Activated CD8-positive, alpha-beta T cell treated with anti-CD3 and anti-CD28 coated beads for 36 hours (primary cell): ENCODE data around the gene PPP3R2. TPM values are rescaled to one million over a fixed set of nuclear protein-coding genes. Genes with fewer than 3 reads are reported as not detected.
A peak's percentile ranks its signal among the peaks of the same experiment; 100 is the strongest.
"Not testable (repeated sequence)": the region's sequence is repeated elsewhere in the genome, so short reads cannot be mapped to it uniquely, and the experiment has no call there.

ENCODE experiments used
- ATAC-seq: fragments of 200-7000 bp; cut with Tn5 transposase; one replicate; pipeline ENCODE4 v1.10.0; 2021; ENCODE audit warnings: mild to moderate bottlenecking, moderate library complexity
- CTCF ChIA-PET: fragments of 350-600 bp; sonication (Branson Sonifier 250); formaldehyde crosslinking; loops from one replicate; lab custom pipeline; 2021; ENCODE audit warnings: antibody characterized with exemption; lab: Charles Lee
- POLR2A ChIA-PET: fragments of 350-600 bp; sonication (Branson Sonifier 250); formaldehyde crosslinking; loops from one replicate; lab custom pipeline; 2021; ENCODE audit warnings: antibody characterized with exemption; lab: Charles Lee
- DNase-seq: peaks from one replicate; pipeline ENCODE4 v3.0.0-alpha.2; 2020
- H3K27ac Mint-ChIP-seq: one replicate; pipeline ENCODE4 v1.8.0; 2021; ENCODE audit warnings: mild to moderate bottlenecking, mixed read lengths
- H3K27me3 Mint-ChIP-seq: one replicate; pipeline ENCODE4 v1.8.0; 2021; ENCODE audit warnings: mixed read lengths
- H3K36me3 Mint-ChIP-seq: one replicate; pipeline ENCODE4 v1.8.0; 2021; ENCODE audit warnings: low read depth, mixed read lengths
- H3K4me1 Mint-ChIP-seq: one replicate; pipeline ENCODE4 v1.8.0; 2021; ENCODE audit warnings: low read depth, mixed read lengths
- H3K4me3 Mint-ChIP-seq: one replicate; pipeline ENCODE4 v1.8.0; 2021; ENCODE audit warnings: mild to moderate bottlenecking, moderate library complexity, mixed read lengths
- H3K9me3 Mint-ChIP-seq: one replicate; pipeline ENCODE4 v1.8.0; 2021; ENCODE audit warnings: mixed read lengths
- intact Hi-C: fragments of 100-400 bp; cut with micrococcal nuclease; formaldehyde crosslinking; loops from one replicate; pipeline ENCODE4 v1.10.0; 2022
- total RNA-seq, 2 experiments: library from RNA; stranded (reverse); gene quantifications; one replicate each; pipeline ENCODE4 v1.2.3, GENCODE V29; 2021
- TF ChIP-seq, protein P1 (sequence below): fragments of 200-600 bp; IDR thresholded peaks from one replicate; pipeline ENCODE4 v1.8.0; 2022; ENCODE audit warnings: antibody characterized with exemption, mild to moderate bottlenecking

The PPP3R2 gene
- total RNA-seq, 2 experiments from 2014 or later, result not detected

GRCh38 chr9:101591787-101592446 is 2.9 kb downstream of the PPP3R2 start:
- intact Hi-C loops, result no loop called here
- TF ChIP-seq, protein P1, sequence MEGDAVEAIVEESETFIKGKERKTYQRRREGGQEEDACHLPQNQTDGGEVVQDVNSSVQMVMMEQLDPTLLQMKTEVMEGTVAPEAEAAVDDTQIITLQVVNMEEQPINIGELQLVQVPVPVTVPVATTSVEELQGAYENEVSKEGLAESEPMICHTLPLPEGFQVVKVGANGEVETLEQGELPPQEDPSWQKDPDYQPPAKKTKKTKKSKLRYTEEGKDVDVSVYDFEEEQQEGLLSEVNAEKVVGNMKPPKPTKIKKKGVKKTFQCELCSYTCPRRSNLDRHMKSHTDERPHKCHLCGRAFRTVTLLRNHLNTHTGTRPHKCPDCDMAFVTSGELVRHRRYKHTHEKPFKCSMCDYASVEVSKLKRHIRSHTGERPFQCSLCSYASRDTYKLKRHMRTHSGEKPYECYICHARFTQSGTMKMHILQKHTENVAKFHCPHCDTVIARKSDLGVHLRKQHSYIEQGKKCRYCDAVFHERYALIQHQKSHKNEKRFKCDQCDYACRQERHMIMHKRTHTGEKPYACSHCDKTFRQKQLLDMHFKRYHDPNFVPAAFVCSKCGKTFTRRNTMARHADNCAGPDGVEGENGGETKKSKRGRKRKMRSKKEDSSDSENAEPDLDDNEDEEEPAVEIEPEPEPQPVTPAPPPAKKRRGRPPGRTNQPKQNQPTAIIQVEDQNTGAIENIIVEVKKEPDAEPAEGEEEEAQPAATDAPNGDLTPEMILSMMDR, result no peak
- H3K4me3 Mint-ChIP-seq, result no peak overlapping the region
- DNase-seq, result no peak
- H3K4me1 Mint-ChIP-seq, result no peaks in the 10 kb centered on the region
- ATAC-seq, result no peak
- no peaks in the 10 kb centered on the region for H3K9me3 Mint-ChIP-seq
- no peaks in the 10 kb centered on the region for H3K27me3 Mint-ChIP-seq
- no peaks in the 10 kb centered on the region for H3K36me3 Mint-ChIP-seq
- POLR2A ChIA-PET, result no interaction called here
- CTCF ChIA-PET, result interaction anchor here (1.1 kb wide), 1 partner anchor 10 kb away, joined by 4 read pairs; no protein-coding TSS in a partner anchor
- H3K27ac Mint-ChIP-seq, result no peak overlapping the region

DNA sequence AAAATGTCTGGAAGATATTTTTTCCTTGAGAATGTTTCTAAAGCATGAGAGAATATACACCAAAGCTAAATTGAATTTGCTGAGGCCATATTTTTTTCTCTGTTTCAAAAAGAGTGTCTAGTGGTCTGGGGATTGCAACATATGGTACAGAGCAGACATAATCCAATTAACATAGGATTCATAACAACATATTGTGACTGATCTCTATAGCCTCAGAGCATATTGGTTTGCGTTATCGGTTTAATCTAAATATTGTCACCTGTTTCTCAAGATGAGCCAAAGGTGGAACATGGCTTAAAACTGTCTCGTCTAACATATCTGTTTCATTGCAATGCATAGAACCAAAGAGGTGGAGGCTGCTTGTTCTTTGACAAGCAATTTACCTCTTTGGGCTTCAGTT is 3.9 kb downstream of the PPP3R2 start:
- ChIA-PET POLR2A (no interaction called here), CTCF (no interaction called here)
- DNase-seq (no peak), ATAC-seq (no peak)
- no peak overlapping the region for H3K4me3 Mint-ChIP-seq
- intact Hi-C loops, result no loop called here
- H3K4me1 Mint-ChIP-seq, result peaks cover 5% of the 10 kb centered on the region
- H3K27me3 Mint-ChIP-seq, result no peaks in the 10 kb centered on the region
- TF ChIP-seq, protein P1, result no peak
- H3K36me3 Mint-ChIP-seq, result no peaks in the 10 kb centered on the region
- H3K27ac Mint-ChIP-seq, result no peak overlapping the region
- H3K9me3 Mint-ChIP-seq, result no peaks in the 10 kb centered on the region

DNA sequence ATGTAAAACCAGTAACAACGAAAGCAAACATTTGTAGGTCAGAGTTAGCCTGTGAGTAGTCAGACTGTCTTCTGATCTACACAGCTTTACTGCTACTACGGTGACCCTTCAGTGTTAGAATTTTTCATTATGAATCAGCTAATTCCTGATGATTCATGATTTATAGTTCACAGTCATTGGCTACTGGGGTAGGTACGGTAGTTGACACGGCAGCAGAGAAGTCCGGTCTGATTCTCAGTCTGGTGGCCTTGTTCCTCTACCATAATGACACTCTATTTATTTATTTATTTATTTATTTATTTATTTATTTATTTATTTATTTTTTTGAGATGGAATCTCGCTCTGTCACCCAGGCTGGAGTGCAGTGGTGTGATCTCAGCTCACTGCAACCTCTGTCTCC is 4.7 kb downstream of the PPP3R2 start:
- ATAC-seq, result peak; percentile 17
- H3K9me3 Mint-ChIP-seq, H3K36me3 Mint-ChIP-seq, intact Hi-C loops, H3K27me3 Mint-ChIP-seq, H3K4me1 Mint-ChIP-seq, DNase-seq, H3K4me3 Mint-ChIP-seq, CTCF ChIA-PET, POLR2A ChIA-PET, H3K27ac Mint-ChIP-seq: not testable (repeated sequence)

DNA sequence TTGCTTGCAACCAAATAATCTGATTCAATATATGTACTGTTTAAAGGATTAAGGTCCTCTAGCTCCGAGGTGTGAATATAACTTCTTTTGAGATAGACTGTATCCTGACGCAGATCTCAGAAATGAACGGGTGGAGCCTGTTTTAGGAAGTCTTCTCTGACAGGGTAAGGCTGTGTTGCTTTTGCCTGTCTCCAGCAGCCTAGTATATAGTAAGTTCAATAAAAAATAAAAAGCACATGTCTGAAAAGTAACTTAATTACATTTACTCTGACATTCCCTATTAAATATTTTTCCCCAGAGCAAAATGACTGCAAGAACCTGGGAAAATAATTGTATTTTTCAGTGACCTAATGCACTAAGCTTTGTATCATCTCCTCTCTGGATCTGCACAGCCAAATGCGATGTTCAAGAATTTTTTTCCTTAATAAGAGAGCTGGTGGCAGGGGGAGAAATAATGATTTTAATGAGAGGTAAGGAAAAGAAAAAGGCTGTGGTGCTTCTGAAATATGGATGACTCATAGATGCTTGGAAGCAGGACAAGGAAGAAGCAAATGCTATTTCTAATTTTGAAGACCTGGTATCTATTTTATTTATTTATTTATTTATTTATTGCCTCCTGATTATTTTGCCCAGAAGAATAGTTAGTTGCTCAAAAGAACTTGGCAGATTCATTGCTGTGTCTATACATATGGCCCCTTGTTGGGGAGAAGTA is 7.3 kb downstream of the PPP3R2 start:
- intact Hi-C loops, result no loop called here
- TF ChIP-seq, protein P1, result no peak

DNA sequence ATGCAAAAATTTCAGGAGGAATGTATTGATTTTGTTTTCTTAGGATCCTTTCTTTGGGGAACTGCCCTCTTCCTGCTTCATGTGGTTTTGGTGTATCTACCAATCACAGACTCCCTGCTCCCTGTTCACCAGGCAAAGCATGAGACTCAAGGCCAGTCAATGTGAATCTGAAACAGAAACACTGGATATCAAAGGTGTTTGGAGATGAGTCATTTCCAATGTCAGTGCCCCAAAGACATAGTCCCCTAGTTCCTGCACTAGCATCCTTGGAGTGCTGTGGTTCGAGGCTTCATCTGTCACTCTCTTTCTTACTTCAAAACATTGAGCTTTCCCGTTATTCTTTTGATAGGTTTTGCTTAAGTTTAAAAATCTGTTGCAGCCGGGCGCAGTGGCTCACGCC is 8.1 kb downstream of the PPP3R2 start:
- Mint-ChIP-seq H3K36me3 (no peaks in the 10 kb centered on the region), H3K27me3 (no peaks in the 10 kb centered on the region), H3K4me1 (peaks cover 5% of the 10 kb centered on the region), H3K4me3 (no peak overlapping the region), H3K27ac (no peak overlapping the region), H3K9me3 (no peaks in the 10 kb centered on the region)
- ATAC-seq, result peak; percentile 90
- peak; percentile 25 for DNase-seq
- TF ChIP-seq, protein P1, result no peak
- intact Hi-C loops, result no loop called here
- ChIA-PET POLR2A (interaction anchor here (1.2 kb wide), 1 partner anchor 53 kb away, joined by 3 read pairs; the partner anchor contains the start of gene RNF20), CTCF (no interaction called here)

More for the DNA sequence above, 7.3 kb downstream of the PPP3R2 start:
- ChIA-PET POLR2A (interaction anchor here (1.2 kb wide), 1 partner anchor 54 kb away, joined by 3 read pairs; the partner anchor contains the start of gene RNF20), CTCF (interaction anchor here (0.9 kb wide), 1 partner anchor 141 kb away, joined by 3 read pairs; no protein-coding TSS in a partner anchor)
- H3K36me3 Mint-ChIP-seq, result no peaks in the 10 kb centered on the region
- H3K27me3 Mint-ChIP-seq, result no peaks in the 10 kb centered on the region
- no peaks in the 10 kb centered on the region for H3K9me3 Mint-ChIP-seq
- ATAC-seq (no peak), DNase-seq (no peak)
- H3K4me1 Mint-ChIP-seq, result peaks cover 5% of the 10 kb centered on the region
- H3K4me3 Mint-ChIP-seq, result no peak overlapping the region
- H3K27ac Mint-ChIP-seq, result no peak overlapping the region
